GM18861 (cell line): Measurements from ENCODE around the gene ZNF850.

Experiments used
- ATAC-seq: cut with Tn5 transposase; IDR thresholded peaks from one replicate; pipeline ENCODE4 v1.9.1; 2021; ENCODE audit not compliant: unreplicated experiment

ZNF850 gene

GRCh38 chr19:36707134-36707533 lies 65.5 kb downstream of the ZNF850 start:
- ATAC-seq, result no peak

- no peak for ATAC-seq
These were observed 84.5 kb downstream of the ZNF850 start for GRCh38 chr19:36688058-36688457.

- ATAC-seq, result peak; percentile 83
These were observed 85.2 kb downstream of the ZNF850 start, which contains the start of gene ZNF567 for GRCh38 chr19:36687214-36688056. TSS of gene ZNF567 (plus strand) at chr19:36687612. CDS start at chr19:36694868, 7,256 bp downstream.

- no peak for ATAC-seq
These were observed 86.0 kb downstream of the ZNF850 start for GRCh38 chr19:36686365-36687213.

- ATAC-seq, result no peak
These were observed 86.8 kb downstream of the ZNF850 start for GRCh38 chr19:36685835-36686234.

- no peak for ATAC-seq
These were observed 93.2 kb downstream of the ZNF850 start for GRCh38 chr19:36679455-36679854.

GRCh38 chr19:36674201-36674600 lies 98.4 kb downstream of the ZNF850 start:
- ATAC-seq, result no peak

GRCh38 chr19:36672368-36672767 lies 100.2 kb downstream of the ZNF850 start:
- no peak for ATAC-seq

GRCh38 chr19:36668646-36669045 lies 104.0 kb downstream of the ZNF850 start:
- ATAC-seq, result no peak

- ATAC-seq, result no peak
These were observed 106.8 kb downstream of the ZNF850 start for GRCh38 chr19:36665832-36666231.
